Right lobe of liver (tissue), 6 donors: ENCODE measurements around the gene FAM171A2. TPM values are rescaled to one million over a fixed set of nuclear protein-coding genes. Genes with fewer than 3 reads are reported as not detected.

Source experiments
- ATAC-seq, 4 donors: fragments of 200-7000 bp; cut with Tn5 transposase; one replicate each; pipeline ENCODE4 v1.9.1; 2020; ENCODE audit warnings: mild to moderate bottlenecking in 4 of 4, moderate library complexity in 4 of 4
- DNase-seq, 3 donors: peaks; one replicate each; pipeline ENCODE4 v3.0.0-alpha.2; 2020
- H3K27ac ChIP-seq, 3 donors: fragments of 200-600 bp; one replicate each; pipeline ENCODE4 v1.8.0; 2022
- H3K27me3 ChIP-seq, 2 donors: fragments of 200-600 bp; one replicate each; pipeline ENCODE4 v1.8.0; 2022
- H3K36me3 ChIP-seq, 4 donors: fragments of 200-600 bp; sonication (generic) in 1 of 4; one replicate each; pipeline versions ENCODE4 v1.5.1 to v1.8.0; 2017 to 2022; ENCODE audit warnings: control low read depth in 1 of 4
- H3K4me1 ChIP-seq, 4 donors: fragments of 200-600 bp; sonication (generic) in 1 of 4; one replicate each; pipeline versions ENCODE4 v1.5.1 to v1.8.0; 2017 to 2022; ENCODE audit warnings: control low read depth in 1 of 4
- H3K4me3 ChIP-seq, 3 donors: fragments of 200-600 bp; one replicate each; pipeline ENCODE4 v1.8.0; 2022
- H3K9me3 ChIP-seq, 4 donors: fragments of 200-600 bp; sonication (generic) in 1 of 4; one replicate each; pipeline versions ENCODE4 v1.5.1 to v1.8.0; 2017 to 2022; ENCODE audit warnings: control low read depth in 1 of 4
- CTCF ChIP-seq, 4 donors: fragments of 200-600 bp in 3 of 4; fragments of 450-650 bp in 1 of 4; IDR thresholded peaks; one replicate each; pipeline versions ENCODE4 v1.5.1 to v1.8.0; 2016 to 2022; ENCODE audit warnings: antibody characterized with exemption in 4 of 4, mild to moderate bottlenecking in 2 of 4
- POLR2A ChIP-seq: fragments of 450-650 bp; IDR thresholded peaks from one replicate; pipeline ENCODE4 v1.6.1; 2017; ENCODE audit warnings: antibody characterized with exemption, mild to moderate bottlenecking
- WGBS: methylation state at CpG from one replicate; pipeline ENCODE4 v1.1.6; 2018; ENCODE audit warnings: low coverage, low lambda C conversion rate; ENCODE audit not compliant: insufficient coverage; ENCODE audit errors: missing lambda C conversion rate; 5-methylcytosine and 5-hydroxymethylcytosine counted together
- intact Hi-C, 2 donors: fragments of 100-400 bp; cut with DNase I; formaldehyde crosslinking; loops; one replicate each; pipeline versions ENCODE4 v1.11.2 to v1.14.1; 2022
- small RNA-seq, 2 experiments: library from RNA; depleted of rRNA; stranded (forward); fragments of <200 nt; gene quantifications; one replicate each; pipeline ENCODE3, GENCODE V24; 2016
- total RNA-seq, 6 experiments: library from RNA; depleted of rRNA in 2 of 6; stranded (reverse); fragments of >200 nt in 2 of 6; fragmentation: NEBNext Ultra II Directional in 3 of 6; extraction: Animal tissue kit (Norgen Biotek cat#: 25700) in 3 of 6; gene quantifications; one replicate each; pipeline versions ENCODE4 v1.1.0 to v1.2.4, GENCODE V29; 2016 to 2023
- donor health status: DM: no; HTN: yes; CAD: no.
- donor health status: DM: no; HTN: no; CAD: no.
- donor health status: DM: no; HTN: no; CAD: no.
- donor health status: DM: no; HTN: yes; CAD: no.
- donor health status: DM: no; HTN: yes; CAD: no.

FAM171A2 gene
- total RNA-seq, 6 experiments from 2014 or later, result 0.16 to 0.68 (median 0.39) TPM

DNA sequence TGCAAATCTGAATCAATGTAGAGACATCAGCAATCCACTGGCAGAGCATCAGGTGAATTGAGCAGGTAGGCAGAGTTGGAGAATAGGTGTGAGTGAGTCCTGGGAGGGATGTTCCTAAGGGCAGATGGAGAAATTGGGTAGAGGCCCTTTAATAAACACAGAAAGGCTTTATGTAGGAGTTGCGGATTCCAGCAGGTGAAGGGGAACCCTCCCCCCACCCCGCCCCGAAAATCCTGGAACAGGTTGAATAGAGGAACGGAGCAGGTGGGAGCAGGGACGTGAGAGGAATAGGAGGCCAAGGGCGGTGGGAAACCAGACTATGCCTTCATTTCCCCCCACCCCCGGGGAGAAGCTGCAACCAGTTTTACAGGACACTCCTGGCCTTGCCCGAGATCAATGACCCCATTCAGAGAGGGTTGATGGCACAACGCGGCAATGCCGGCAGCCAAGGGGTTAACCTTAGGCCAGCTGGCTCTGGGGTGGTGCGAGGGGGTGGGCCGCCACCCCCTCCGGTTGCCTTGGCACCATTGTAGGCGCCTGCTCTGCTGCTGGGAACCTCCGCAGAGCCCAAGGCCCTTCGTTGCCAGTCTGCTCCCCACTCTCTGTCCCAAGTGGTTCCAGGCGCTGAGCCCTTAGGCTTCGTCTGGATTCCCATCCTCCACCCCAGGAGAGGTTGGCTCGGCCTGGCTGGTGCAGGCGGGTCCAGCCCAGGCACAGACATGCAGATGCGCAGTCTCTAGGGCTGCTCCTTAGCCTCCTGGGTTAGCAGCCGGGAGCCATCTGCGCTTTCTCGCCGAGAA lies 56.1 kb downstream of the FAM171A2 start:
- no peaks in the 10 kb centered on the region for H3K9me3 ChIP-seq
- H3K36me3 ChIP-seq, result no peaks in the 10 kb centered on the region
- peaks cover 0 to 12% (median 5%) of the 10 kb centered on the region in 4 donors for H3K4me1 ChIP-seq
- intact Hi-C loops, result no loop called here
- DNase-seq (no peak), ATAC-seq (peak; percentile 55 to 62 (median 57))
- no peak overlapping the region for H3K27ac ChIP-seq
- TF ChIP-seq POLR2A (no peak), CTCF (IDR thresholded peaks at IDR 0.05) (no peak)
- H3K27me3 ChIP-seq, result peaks cover 0 to 7% of the 10 kb centered on the region in 2 donors
- WGBS, result 14% methylated on average over 12 of the region's 26 CpGs
- peak overlapping the region; percentile 26 to 31 (median 26) for H3K4me3 ChIP-seq

GRCh38 chr17:44304651-44305050 lies 59.0 kb downstream of the FAM171A2 start:
- H3K4me1 ChIP-seq, result peaks cover 0 to 12% (median 5%) of the 10 kb centered on the region in 4 donors
- no peaks in the 10 kb centered on the region for H3K9me3 ChIP-seq
- H3K4me3 ChIP-seq, result no peak overlapping the region
- no peak overlapping the region for H3K27ac ChIP-seq
- H3K27me3 ChIP-seq, result peaks cover 0 to 7% of the 10 kb centered on the region in 2 donors
- DNase-seq, result no peak
- TF ChIP-seq CTCF (IDR thresholded peaks at IDR 0.05) (no peak), POLR2A (no peak)
- no peak for ATAC-seq
- intact Hi-C loops, result no loop called here
- H3K36me3 ChIP-seq, result no peaks in the 10 kb centered on the region

Small RNAs within 50 kb of the gene (small RNA-seq; reads per million reads assigned to genes)
- gene RF00012, result 0 reads per million in 2 experiments
- gene RN7SL258P, result 0 reads per million in 2 experiments
- gene RNU6-453P, result 0 reads per million in 2 experiments

Other genes with a start within 250 kb of the FAM171A2 start
- 10 to 100 TPM; 12.0 to 26.4 (median 15.5) TPM for gene HDAC5, start 240.2 kb downstream of the FAM171A2 start, total RNA-seq
- 1 to 10 TPM in 1 of 6 experiments, under 1 TPM in 5; 0.20 to 1.1 (median 0.40) TPM for gene HROB, start 221.9 kb downstream of the FAM171A2 start, total RNA-seq
- gene ASB16, start 193.1 kb downstream of the FAM171A2 start, total RNA-seq, result 1 to 10 TPM in 1 of 6 experiments, not detected in 5; 1.5 TPM
- gene TMUB2, start 176.9 kb downstream of the FAM171A2 start, total RNA-seq, result 10 to 100 TPM; 13.8 to 18.0 (median 15.7) TPM
- 10 to 100 TPM; 20.3 to 26.8 (median 22.1) TPM for gene ATXN7L3, start 164.0 kb downstream of the FAM171A2 start, total RNA-seq
- 10 to 100 TPM; 22.3 to 35.9 (median 32.0) TPM for gene UBTF, start 144.2 kb downstream of the FAM171A2 start, total RNA-seq
- 10 to 100 TPM in 1 of 6 experiments, 1 to 10 TPM in 2, under 1 TPM in 3; 0.06 to 31.8 (median 1.2) TPM for gene SLC4A1, start 95.7 kb downstream of the FAM171A2 start, total RNA-seq
- gene RUNDC3A, start 55.3 kb downstream of the FAM171A2 start, total RNA-seq, result under 1 TPM in 2 of 6 experiments, not detected in 4; 0.12 to 0.75 TPM
- 100 to 1,000 TPM in 2 of 6 experiments, 10 to 100 TPM in 4; 56.3 to 111 (median 64.6) TPM for gene SLC25A39, start 39.0 kb downstream of the FAM171A2 start, total RNA-seq
- gene GRN, start 18.6 kb downstream of the FAM171A2 start, total RNA-seq, result 100 to 1,000 TPM in 5 of 6 experiments, 10 to 100 TPM in 1; 84.5 to 230 (median 150) TPM
- gene ITGA2B, start 25.8 kb upstream of the FAM171A2 start, total RNA-seq, result 1 to 10 TPM in 2 of 6 experiments, under 1 TPM in 3, not detected in 1; 0.37 to 1.5 (median 0.49) TPM
- gene GPATCH8, start 139.6 kb upstream of the FAM171A2 start, total RNA-seq, result 10 to 100 TPM in 4 of 6 experiments, 1 to 10 TPM in 2; 8.1 to 14.4 (median 13.1) TPM
- under 1 TPM; 0.11 to 0.64 (median 0.28) TPM for gene FZD2, start 193.6 kb upstream of the FAM171A2 start, total RNA-seq